DMS153 treated with DMSO at 0.1 percent for 48 hours (cell line): ENCODE measurements around the gene GOLGA6D.
"Not testable (repeated sequence)": the region's sequence is repeated elsewhere in the genome, so short reads cannot be mapped to it uniquely, and the experiment has no call there.

Source experiments
- DNase-seq: peaks from one replicate; lab custom pipeline; 2025; ENCODE audit not compliant: unreplicated experiment; lab: John Stamatoyannopoulos, UW

Gene GOLGA6D

GRCh38 chr15:75282572-75282971 is at the start of gene GOLGA6D:
Gene GOLGA6D (plus strand): TSS chr15:75282835. CDS start chr15:75282876, 41 bp downstream.
- DNase-seq, result not testable (repeated sequence)

- no peak for DNase-seq
These were observed 49.0 kb upstream of the GOLGA6D start for GRCh38 chr15:75233504-75234190.

- DNase-seq, result no peak
These were observed 48.3 kb upstream of the GOLGA6D start for GRCh38 chr15:75234191-75234810.

GRCh38 chr15:75235051-75235673 is 47.5 kb upstream of the GOLGA6D start:
- no peak for DNase-seq

GRCh38 chr15:75235760-75236729 is 46.6 kb upstream of the GOLGA6D start:
- no peak for DNase-seq

GRCh38 chr15:75237316-75237982 is 45.2 kb upstream of the GOLGA6D start:
- no peak for DNase-seq

GRCh38 chr15:75238150-75238549 is 44.5 kb upstream of the GOLGA6D start:
- no peak for DNase-seq

GRCh38 chr15:75245741-75246140 is 36.9 kb upstream of the GOLGA6D start:
- DNase-seq, result not testable (repeated sequence)

- not testable (repeated sequence) for DNase-seq
These were observed 33.6 kb upstream of the GOLGA6D start for GRCh38 chr15:75248991-75249390.

- DNase-seq, result no peak
These were observed 32.9 kb upstream of the GOLGA6D start for GRCh38 chr15:75249726-75250125.

GRCh38 chr15:75251343-75251742 is 31.3 kb upstream of the GOLGA6D start:
- not testable (repeated sequence) for DNase-seq

GRCh38 chr15:75252285-75252684 is 30.4 kb upstream of the GOLGA6D start:
- not testable (repeated sequence) for DNase-seq

- not testable (repeated sequence) for DNase-seq
These were observed 24.6 kb upstream of the GOLGA6D start, which contains the start of gene GOLGA6C for GRCh38 chr15:75258034-75258433. Gene GOLGA6C (plus strand): TSS chr15:75258334. CDS start chr15:75258599, 265 bp downstream.

- DNase-seq, result not testable (repeated sequence)
These were observed 23.9 kb upstream of the GOLGA6D start for GRCh38 chr15:75258620-75259343.

- not testable (repeated sequence) for DNase-seq
These were observed 22.8 kb upstream of the GOLGA6D start for GRCh38 chr15:75259873-75260272.

GRCh38 chr15:75273751-75274359 is 8.8 kb upstream of the GOLGA6D start:
- not testable (repeated sequence) for DNase-seq

- not testable (repeated sequence) for DNase-seq
These were observed 8.0 kb upstream of the GOLGA6D start for GRCh38 chr15:75274509-75275107.

GRCh38 chr15:75275617-75276016 is 7.0 kb upstream of the GOLGA6D start:
- not testable (repeated sequence) for DNase-seq

- not testable (repeated sequence) for DNase-seq
These were observed 4.1 kb upstream of the GOLGA6D start for GRCh38 chr15:75278497-75278896.
